HepG2 (cell line): ENCODE data around the gene ADGRB2. TPM values are rescaled to one million over a fixed set of nuclear protein-coding genes. Genes with fewer than 3 reads are reported as not detected.
A peak's percentile ranks its signal among the peaks of the same experiment; 100 is the strongest.

Experiments
- CENPT ChIP-seq: sonication (generic); formaldehyde crosslinking; IDR thresholded peaks from 2 replicates; pipeline ENCODE4 v1.8.0; 2022; ENCODE audit warnings: low read depth, mild to moderate bottlenecking, moderate library complexity, missing genetic modification reagents
- FIP1L1 ChIP-seq: fragments of 200-400 bp; formaldehyde crosslinking; IDR thresholded peaks from 2 replicates; pipeline ENCODE4 v1.6.1; 2018; ENCODE audit warnings: low read depth, mild to moderate bottlenecking, low read length, moderate library complexity, borderline replicate concordance; ENCODE audit not compliant: insufficient read depth
- NFIC ChIP-seq: IDR thresholded peaks from 2 replicates; pipeline ENCODE4 v1.6.1; 2012; ENCODE audit warnings: mild to moderate bottlenecking, low read length, inconsistent platforms
- ONECUT2 ChIP-seq: sonication (generic); formaldehyde crosslinking; IDR thresholded peaks from 2 replicates; pipeline ENCODE4 v1.4.0; 2020; ENCODE audit warnings: missing genetic modification reagents
- PAX8 ChIP-seq: sonication (generic); formaldehyde crosslinking; IDR thresholded peaks from 2 replicates; pipeline ENCODE4 v1.8.0; 2022; ENCODE audit warnings: mild to moderate bottlenecking, missing genetic modification reagents, borderline replicate concordance
- SNAI1 ChIP-seq: sonication (generic); formaldehyde crosslinking; IDR thresholded peaks from 2 replicates; pipeline ENCODE4 v1.5.0; 2020; ENCODE audit warnings: mild to moderate bottlenecking, missing genetic modification reagents, borderline replicate concordance
- ZNF569 ChIP-seq: sonication (generic); formaldehyde crosslinking; IDR thresholded peaks from 2 replicates; pipeline ENCODE4 v1.5.0; 2020; ENCODE audit warnings: mild to moderate bottlenecking, missing genetic modification reagents, moderate library complexity, borderline replicate concordance
- polyA plus RNA-seq, 8 experiments: library from polyadenylated mRNA; depleted of rRNA in 3 of 8; stranded (reverse) in 7 of 8; unstranded in 1 of 8; fragments of >200 nt; fragmentation: Illumina TruSeq in 4 of 8; extraction: Trizol in 4 of 8; gene quantifications; 2 replicates each; pipeline versions ENCODE4 v1.2.1 to v1.2.3, GENCODE V29; 2011 to 2016; ENCODE audit warnings: low read depth in 4 of 8, missing spikeins in 1 of 8, mixed read lengths in 1 of 8; ENCODE audit not compliant: insufficient read depth in 1 of 8
- total RNA-seq, 5 experiments: library from RNA; depleted of rRNA; stranded (reverse); fragments of >200 nt; fragmentation: Illumina TruSeq; extraction: Trizol; gene quantifications; 2 replicates each; pipeline ENCODE4 v1.2.3, GENCODE V29; 2016; ENCODE audit warnings: low read depth in 1 of 5
- TF ChIP-seq, protein P1 (sequence below): sonication (generic); formaldehyde crosslinking; IDR thresholded peaks from 2 replicates; pipeline ENCODE4 v1.5.1; 2020; ENCODE audit warnings: missing genetic modification reagents, mild to moderate bottlenecking, borderline replicate concordance
- TF ChIP-seq, protein P2 (sequence below): sonication (generic); formaldehyde crosslinking; IDR thresholded peaks from 2 replicates; pipeline ENCODE4 v1.4.0; 2020; ENCODE audit warnings: mild to moderate bottlenecking, low read depth, missing genetic modification reagents
- TF ChIP-seq, protein P3 (sequence below): sonication (generic); formaldehyde crosslinking; conservative IDR thresholded peaks from 2 replicates; pipeline ENCODE4 v1.5.0; 2020; ENCODE audit warnings: missing genetic modification reagents
- TF ChIP-seq, protein P4 (sequence below): sonication (generic); formaldehyde crosslinking; IDR thresholded peaks from 2 replicates; pipeline ENCODE4 v1.5.0; 2020; ENCODE audit warnings: mild to moderate bottlenecking, missing genetic modification reagents
- TF ChIP-seq, protein P5 (sequence below): sonication (generic); formaldehyde crosslinking; IDR thresholded peaks from 2 replicates; pipeline ENCODE4 v1.8.0; 2022; ENCODE audit warnings: mild to moderate bottlenecking, missing genetic modification reagents, borderline replicate concordance

Gene ADGRB2
- total and polyA plus RNA-seq, 2 of the 13 experiments (the other 11 are each of a cell fraction or from before 2014, with no cell fraction given) = 0.03 to 0.09 TPM

DNA sequence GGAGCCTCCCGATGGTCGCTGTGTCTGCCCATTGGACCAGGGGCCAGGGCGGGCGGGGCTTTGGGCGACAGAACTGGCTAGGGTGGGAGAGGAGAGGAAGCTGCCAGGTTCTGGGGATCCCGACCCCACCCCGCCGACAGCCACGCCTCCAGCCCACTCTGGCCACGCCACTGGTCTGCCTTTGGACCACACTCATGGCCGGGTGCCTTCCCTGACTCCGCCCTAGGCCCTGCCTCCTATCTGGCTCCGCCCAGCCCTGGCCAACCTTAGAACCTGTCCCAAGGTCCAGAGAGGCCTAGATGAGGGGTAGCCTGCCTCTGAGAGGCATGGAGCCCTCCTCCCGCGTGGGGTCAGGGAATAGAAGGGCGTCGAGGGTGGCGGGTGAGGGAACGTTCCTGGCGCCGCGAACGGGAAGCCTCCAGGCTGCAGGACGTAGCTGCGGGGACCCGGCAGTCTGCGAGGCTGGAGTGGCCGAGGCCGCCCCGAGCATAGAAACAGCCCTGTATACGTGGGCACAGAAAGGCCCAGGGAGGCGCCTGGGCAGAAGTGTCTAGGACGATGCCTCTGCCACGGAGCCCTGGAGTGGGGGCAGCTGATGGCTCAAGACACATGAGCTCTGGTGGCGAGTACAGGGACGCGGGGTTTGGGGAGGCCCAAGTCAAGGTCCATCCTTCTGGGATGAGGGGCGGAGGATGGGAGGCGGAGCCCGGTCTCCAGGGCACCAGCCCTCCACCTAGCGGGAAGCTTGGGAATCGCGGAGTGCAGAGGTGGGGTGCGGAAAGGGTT lies 48.9 kb downstream of the ADGRB2 start (continued):
- TF ChIP-seq, protein P1, sequence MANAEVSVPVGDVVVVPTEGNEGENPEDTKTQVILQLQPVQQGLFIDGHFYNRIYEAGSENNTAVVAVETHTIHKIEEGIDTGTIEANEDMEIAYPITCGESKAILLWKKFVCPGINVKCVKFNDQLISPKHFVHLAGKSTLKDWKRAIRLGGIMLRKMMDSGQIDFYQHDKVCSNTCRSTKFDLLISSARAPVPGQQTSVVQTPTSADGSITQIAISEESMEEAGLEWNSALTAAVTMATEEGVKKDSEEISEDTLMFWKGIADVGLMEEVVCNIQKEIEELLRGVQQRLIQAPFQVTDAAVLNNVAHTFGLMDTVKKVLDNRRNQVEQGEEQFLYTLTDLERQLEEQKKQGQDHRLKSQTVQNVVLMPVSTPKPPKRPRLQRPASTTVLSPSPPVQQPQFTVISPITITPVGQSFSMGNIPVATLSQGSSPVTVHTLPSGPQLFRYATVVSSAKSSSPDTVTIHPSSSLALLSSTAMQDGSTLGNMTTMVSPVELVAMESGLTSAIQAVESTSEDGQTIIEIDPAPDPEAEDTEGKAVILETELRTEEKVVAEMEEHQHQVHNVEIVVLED (CRISPR knock-in tag) = peak; percentile 49; the same call in 1 of the 2 replicates
- TF ChIP-seq, protein P2, sequence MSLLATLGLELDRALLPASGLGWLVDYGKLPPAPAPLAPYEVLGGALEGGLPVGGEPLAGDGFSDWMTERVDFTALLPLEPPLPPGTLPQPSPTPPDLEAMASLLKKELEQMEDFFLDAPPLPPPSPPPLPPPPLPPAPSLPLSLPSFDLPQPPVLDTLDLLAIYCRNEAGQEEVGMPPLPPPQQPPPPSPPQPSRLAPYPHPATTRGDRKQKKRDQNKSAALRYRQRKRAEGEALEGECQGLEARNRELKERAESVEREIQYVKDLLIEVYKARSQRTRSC (CRISPR knock-in tag) = 0 out of 2 replicates have a peak, but pooled peaks have one; percentile 41
- TF ChIP-seq FIP1L1 (no peak), ONECUT2 (CRISPR knock-in tag) (no peak), PAX8 (CRISPR knock-in tag) (0 out of 2 replicates have a peak, but pooled peaks have one; percentile 60), SNAI1 (CRISPR knock-in tag) (no peak), NFIC (no peak), ZNF569 (CRISPR knock-in tag) (peak; percentile 83; the same call in 1 of the 2 replicates), CENPT (CRISPR knock-in tag) (no peak)
- TF ChIP-seq, protein P3, sequence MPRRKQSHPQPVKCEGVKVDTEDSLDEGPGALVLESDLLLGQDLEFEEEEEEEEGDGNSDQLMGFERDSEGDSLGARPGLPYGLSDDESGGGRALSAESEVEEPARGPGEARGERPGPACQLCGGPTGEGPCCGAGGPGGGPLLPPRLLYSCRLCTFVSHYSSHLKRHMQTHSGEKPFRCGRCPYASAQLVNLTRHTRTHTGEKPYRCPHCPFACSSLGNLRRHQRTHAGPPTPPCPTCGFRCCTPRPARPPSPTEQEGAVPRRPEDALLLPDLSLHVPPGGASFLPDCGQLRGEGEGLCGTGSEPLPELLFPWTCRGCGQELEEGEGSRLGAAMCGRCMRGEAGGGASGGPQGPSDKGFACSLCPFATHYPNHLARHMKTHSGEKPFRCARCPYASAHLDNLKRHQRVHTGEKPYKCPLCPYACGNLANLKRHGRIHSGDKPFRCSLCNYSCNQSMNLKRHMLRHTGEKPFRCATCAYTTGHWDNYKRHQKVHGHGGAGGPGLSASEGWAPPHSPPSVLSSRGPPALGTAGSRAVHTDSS (CRISPR knock-in tag) = no peak
- TF ChIP-seq, protein P4, sequence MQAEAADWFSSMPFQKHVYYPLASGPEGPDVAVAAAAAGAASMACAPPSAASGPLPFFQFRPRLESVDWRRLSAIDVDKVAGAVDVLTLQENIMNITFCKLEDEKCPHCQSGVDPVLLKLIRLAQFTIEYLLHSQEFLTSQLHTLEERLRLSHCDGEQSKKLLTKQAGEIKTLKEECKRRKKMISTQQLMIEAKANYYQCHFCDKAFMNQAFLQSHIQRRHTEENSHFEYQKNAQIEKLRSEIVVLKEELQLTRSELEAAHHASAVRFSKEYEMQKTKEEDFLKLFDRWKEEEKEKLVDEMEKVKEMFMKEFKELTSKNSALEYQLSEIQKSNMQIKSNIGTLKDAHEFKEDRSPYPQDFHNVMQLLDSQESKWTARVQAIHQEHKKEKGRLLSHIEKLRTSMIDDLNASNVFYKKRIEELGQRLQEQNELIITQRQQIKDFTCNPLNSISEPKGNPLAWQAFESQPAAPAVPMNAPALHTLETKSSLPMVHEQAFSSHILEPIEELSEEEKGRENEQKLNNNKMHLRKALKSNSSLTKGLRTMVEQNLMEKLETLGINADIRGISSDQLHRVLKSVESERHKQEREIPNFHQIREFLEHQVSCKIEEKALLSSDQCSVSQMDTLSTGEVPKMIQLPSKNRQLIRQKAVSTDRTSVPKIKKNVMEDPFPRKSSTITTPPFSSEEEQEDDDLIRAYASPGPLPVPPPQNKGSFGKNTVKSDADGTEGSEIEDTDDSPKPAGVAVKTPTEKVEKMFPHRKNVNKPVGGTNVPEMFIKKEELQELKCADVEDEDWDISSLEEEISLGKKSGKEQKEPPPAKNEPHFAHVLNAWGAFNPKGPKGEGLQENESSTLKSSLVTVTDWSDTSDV = no peak
- TF ChIP-seq, protein P5, sequence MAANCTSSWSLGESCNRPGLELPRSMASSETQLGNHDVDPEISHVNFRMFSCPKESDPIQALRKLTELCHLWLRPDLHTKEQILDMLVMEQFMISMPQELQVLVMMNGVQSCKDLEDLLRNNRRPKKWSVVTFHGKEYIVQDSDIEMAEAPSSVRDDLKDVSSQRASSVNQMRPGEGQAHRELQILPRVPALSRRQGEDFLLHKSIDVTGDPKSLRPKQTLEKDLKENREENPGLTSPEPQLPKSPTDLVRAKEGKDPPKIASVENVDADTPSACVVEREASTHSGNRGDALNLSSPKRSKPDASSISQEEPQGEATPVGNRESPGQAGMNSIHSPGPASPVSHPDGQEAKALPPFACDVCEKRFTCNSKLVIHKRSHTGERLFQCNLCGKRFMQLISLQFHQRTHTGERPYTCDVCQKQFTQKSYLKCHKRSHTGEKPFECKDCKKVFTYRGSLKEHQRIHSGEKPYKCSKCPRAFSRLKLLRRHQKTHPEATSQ = no peak; the same call in 1 of the 2 replicates
